ENCODE results near the gene SLCO2B1. TPM values are rescaled to one million over a fixed set of nuclear protein-coding genes. Genes with fewer than 3 reads are reported as not detected.

Gene SLCO2B1
- total and polyA plus RNA-seq, 8 donors, result 3.3 to 68.2 (median 16.0) TPM

DNA sequence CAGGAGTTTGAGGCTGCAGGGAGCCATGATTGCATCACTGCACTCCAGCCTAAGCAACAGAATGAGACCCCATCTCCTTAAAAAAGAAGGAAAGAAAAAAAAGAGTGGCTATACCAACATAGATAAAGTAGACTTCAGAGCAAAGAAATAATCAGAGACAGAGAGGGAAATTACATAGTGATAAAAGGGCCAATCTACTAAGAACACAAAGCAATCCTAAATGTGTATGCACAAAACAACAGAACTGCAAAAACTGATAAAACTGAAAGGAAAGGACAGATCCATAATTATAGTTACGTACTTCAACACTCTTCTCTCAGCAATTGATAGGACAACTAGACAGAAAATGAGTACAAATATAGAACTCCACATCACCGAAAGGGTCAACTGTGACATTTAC is 36.4 kb upstream of the SLCO2B1 start:
- DNase-seq, result no peak
- Histone ChIP-seq H3K36me3 (no peaks in the 10 kb centered on the region), H3K27me3 (peaks cover 0 to 9% (median 0%) of the 10 kb centered on the region in 3 donors), H3K27ac (no peak overlapping the region), H3K9me3 (peaks cover 0 to 43% (median 35%) of the 10 kb centered on the region in 4 donors), H3K4me3 (no peak overlapping the region), H3K4me1 (no peaks in the 10 kb centered on the region)
- intact Hi-C loops (cut with DNase I; ENCODE audit: low total_unique reads), result no loop called here
- WGBS, 5 donors, result 83 to 93% (median 90%) methylated on average over 2 of the region's 2 CpGs
- TF ChIP-seq EP300 (IDR thresholded peaks at IDR 0.05) (no peak), POLR2A (IDR thresholded peaks at IDR 0.05) (no peak), POLR2AphosphoS5 (IDR thresholded peaks at IDR 0.05) (no peak)
- TF ChIP-seq, protein P1, sequence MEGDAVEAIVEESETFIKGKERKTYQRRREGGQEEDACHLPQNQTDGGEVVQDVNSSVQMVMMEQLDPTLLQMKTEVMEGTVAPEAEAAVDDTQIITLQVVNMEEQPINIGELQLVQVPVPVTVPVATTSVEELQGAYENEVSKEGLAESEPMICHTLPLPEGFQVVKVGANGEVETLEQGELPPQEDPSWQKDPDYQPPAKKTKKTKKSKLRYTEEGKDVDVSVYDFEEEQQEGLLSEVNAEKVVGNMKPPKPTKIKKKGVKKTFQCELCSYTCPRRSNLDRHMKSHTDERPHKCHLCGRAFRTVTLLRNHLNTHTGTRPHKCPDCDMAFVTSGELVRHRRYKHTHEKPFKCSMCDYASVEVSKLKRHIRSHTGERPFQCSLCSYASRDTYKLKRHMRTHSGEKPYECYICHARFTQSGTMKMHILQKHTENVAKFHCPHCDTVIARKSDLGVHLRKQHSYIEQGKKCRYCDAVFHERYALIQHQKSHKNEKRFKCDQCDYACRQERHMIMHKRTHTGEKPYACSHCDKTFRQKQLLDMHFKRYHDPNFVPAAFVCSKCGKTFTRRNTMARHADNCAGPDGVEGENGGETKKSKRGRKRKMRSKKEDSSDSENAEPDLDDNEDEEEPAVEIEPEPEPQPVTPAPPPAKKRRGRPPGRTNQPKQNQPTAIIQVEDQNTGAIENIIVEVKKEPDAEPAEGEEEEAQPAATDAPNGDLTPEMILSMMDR (IDR thresholded peaks at IDR 0.05), result no peak

DNA sequence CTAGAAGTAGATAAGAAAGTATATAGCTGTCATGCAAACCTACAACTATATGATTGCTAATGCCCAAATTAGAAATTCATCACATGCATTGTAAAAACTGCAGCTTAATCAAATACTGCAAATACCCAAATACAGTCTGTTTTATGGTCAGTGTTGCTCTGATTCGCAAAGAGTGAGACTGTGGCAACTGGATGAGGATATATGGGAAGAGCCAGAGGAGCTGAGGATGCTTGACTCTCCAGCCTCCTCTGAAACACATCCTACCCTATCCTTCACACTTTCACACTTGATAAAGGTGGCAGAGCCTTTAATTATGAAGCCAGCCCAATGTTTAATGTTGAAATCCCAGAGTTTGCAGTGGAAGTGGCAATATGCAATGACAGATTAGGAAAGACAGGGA is 32.3 kb upstream of the SLCO2B1 start:
- TF ChIP-seq POLR2AphosphoS5 (IDR thresholded peaks at IDR 0.05) (no peak), POLR2A (IDR thresholded peaks at IDR 0.05) (no peak), EP300 (IDR thresholded peaks at IDR 0.05) (no peak)
- TF ChIP-seq, protein P1 (IDR thresholded peaks at IDR 0.05), result no peak
- Histone ChIP-seq H3K27me3 (peaks cover 0 to 14% (median 0%) of the 10 kb centered on the region in 3 donors), H3K27ac (no peak overlapping the region), H3K9me3 (peaks cover 0 to 30% (median 26%) of the 10 kb centered on the region in 4 donors), H3K36me3 (no peaks in the 10 kb centered on the region), H3K4me3 (no peak overlapping the region), H3K4me1 (no peaks in the 10 kb centered on the region)
- WGBS, 5 donors, result 0 to 74% (median 45%) methylated on average over 1 of the region's 1 CpG
- intact Hi-C loops (cut with DNase I; ENCODE audit: low total_unique reads), result no loop called here
- no peak for DNase-seq

DNA sequence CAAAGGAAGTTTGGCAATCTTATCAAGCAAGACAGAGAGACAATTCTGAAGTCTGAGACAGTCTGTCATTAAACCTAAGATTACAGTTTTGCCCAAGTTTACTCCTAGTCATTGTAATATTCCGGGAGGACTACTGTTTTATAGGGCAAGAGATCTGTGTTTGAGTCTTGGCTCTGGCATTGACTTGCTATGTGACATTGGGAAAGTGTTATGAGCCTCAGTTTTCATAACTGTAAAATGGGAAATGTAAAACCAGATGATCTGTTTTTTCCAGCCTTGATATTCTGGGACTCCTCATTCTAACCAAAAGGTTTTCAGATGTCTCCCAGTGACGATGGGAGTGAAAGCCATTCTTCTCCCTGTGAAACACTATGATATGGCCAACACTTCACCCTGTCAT is 24.3 kb upstream of the SLCO2B1 start:
- Histone ChIP-seq H3K4me1 (no peaks in the 10 kb centered on the region), H3K9me3 (peaks cover 0 to 3% (median 0%) of the 10 kb centered on the region in 4 donors), H3K27me3 (peaks cover 0 to 12% (median 0%) of the 10 kb centered on the region in 3 donors), H3K36me3 (no peaks in the 10 kb centered on the region), H3K4me3 (no peak overlapping the region), H3K27ac (no peak overlapping the region)
- 77 to 92% (median 82%) methylated on average over 2 of the region's 2 CpGs for WGBS, 5 donors
- TF ChIP-seq POLR2A (IDR thresholded peaks at IDR 0.05) (no peak), EP300 (IDR thresholded peaks at IDR 0.05) (no peak), POLR2AphosphoS5 (IDR thresholded peaks at IDR 0.05) (no peak)
- TF ChIP-seq, protein P1 (IDR thresholded peaks at IDR 0.05), result no peak
- no peak for DNase-seq
- intact Hi-C loops (cut with DNase I; ENCODE audit: low total_unique reads), result no loop called here

DNA sequence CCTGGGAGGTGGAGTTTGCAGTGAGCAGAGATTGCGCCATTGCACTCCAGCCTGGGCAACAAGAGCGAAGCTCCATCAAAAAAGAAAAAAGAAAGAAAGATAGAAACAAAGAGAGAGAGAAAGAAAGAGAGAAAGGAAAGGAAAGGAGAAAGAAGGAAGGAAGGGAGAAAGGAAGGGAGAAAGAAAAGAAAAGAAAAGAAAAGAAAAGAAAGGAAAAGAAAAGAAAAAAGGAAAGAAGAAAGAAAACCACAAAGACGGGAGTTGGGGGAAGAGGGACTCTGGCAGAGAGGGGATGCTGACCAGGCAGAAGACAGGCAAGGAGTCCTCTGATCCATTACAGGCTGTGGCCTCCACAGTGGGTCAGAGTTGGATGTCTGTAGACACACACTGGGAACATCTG is 18.8 kb upstream of the SLCO2B1 start:
- Histone ChIP-seq H3K36me3 (no peaks in the 10 kb centered on the region), H3K4me1 (no peaks in the 10 kb centered on the region), H3K27ac (no peak overlapping the region), H3K27me3 (peaks cover 0 to 16% (median 0%) of the 10 kb centered on the region in 3 donors), H3K9me3 (peaks cover 0 to 3% (median 0%) of the 10 kb centered on the region in 4 donors), H3K4me3 (no peak overlapping the region)
- TF ChIP-seq, protein P1 (IDR thresholded peaks at IDR 0.05), result no peak
- no peak for TF ChIP-seq POLR2A (IDR thresholded peaks at IDR 0.05)
- no peak for TF ChIP-seq EP300 (IDR thresholded peaks at IDR 0.05)
- no peak for TF ChIP-seq POLR2AphosphoS5 (IDR thresholded peaks at IDR 0.05)
- intact Hi-C loops (cut with DNase I; ENCODE audit: low total_unique reads), result no loop called here
- DNase-seq, result no peak
- 81 to 92% (median 84%) methylated on average over 3 of the region's 3 CpGs for WGBS, 5 donors
